Measurements from ENCODE around the gene SLC4A11.

The SLC4A11 gene

DNA sequence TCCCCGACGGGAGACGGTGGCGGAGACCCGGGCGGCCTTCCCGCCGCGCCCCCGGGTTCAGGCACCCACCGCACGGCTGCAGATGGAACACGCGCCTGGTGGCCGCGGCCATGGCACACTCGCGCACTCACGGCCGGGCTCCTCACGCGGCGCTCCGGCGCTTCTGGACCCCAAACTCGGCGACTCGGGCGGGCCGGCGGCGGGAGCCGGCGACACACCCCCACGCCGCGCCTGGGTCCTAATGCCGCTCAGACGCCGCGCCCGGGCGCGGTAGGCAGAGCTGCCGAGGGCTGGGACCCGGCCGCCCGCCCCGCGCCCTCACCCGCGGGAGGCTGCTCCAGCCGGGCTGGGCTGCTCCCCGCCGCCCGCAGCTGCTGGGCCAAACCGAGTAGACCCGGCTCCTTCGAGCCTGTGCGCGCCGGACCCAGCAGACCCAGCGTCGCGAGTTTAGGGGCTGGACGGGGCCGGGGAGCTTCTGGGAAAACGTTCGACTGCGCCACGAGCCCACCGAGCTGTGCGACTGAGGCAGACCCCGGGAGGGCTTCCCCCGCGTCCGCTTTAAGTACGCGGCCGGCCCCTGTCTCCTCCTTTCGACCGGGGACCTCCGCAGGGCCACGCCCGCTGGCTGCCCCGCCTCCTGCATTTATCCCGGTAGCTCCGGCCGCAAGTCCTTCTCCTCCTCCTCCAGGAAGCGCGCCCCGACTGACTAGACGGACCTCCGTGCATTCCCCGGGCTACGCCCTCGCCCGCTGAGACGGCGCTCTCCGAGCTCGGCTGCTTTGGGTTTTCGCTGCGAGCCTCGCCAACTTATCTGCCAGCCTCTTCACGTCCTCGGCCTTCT lies at the start of gene SLC4A11:
TSS of gene SLC4A11 (minus strand) at position 165 of the 841 bp plus-strand sequence. CDS start at position 112, 53 bp downstream.
- peak within 1 kb of the TSS; percentile 57 for H3K4me3 ChIP-seq (ENCODE audit: low read depth, low read length)
- DNase-seq (ENCODE audit: low read depth): no peak
- TF ChIP-seq, protein P1, sequence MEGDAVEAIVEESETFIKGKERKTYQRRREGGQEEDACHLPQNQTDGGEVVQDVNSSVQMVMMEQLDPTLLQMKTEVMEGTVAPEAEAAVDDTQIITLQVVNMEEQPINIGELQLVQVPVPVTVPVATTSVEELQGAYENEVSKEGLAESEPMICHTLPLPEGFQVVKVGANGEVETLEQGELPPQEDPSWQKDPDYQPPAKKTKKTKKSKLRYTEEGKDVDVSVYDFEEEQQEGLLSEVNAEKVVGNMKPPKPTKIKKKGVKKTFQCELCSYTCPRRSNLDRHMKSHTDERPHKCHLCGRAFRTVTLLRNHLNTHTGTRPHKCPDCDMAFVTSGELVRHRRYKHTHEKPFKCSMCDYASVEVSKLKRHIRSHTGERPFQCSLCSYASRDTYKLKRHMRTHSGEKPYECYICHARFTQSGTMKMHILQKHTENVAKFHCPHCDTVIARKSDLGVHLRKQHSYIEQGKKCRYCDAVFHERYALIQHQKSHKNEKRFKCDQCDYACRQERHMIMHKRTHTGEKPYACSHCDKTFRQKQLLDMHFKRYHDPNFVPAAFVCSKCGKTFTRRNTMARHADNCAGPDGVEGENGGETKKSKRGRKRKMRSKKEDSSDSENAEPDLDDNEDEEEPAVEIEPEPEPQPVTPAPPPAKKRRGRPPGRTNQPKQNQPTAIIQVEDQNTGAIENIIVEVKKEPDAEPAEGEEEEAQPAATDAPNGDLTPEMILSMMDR (IDR thresholded peaks at IDR 0.05; ENCODE audit: low read depth, low read length, missing control alignments): no peak

DNA sequence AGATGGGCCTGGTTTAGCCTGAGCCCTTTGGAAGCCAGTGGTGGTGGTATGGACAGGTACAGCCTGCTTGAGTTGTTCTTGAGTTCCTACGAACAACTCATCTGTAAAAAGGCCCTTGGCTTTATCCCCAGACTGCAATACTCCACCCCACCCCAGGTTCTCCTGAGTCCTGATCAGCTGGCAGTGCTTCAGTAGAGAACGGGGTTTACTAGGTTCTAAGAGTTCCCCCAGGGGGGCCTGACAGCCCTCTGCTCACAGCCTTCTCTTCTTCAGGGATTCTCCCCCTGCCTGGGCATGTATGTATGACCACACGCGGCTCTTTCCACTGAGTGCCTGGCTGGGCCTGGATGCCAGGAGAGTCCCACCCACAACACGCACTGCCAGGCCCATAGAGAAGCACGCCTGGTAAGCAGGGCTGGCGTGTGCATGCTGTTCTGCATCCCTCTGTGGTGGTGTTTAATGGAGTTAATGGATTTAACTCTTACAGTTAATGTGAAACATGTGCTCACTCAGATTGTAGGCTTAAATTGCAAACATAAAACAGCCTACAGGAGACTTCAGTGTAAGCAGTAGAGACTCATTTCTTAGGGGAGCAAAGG lies 44.3 kb upstream of the SLC4A11 start:
- TF ChIP-seq, protein P1 (IDR thresholded peaks at IDR 0.05; ENCODE audit: low read depth, low read length, missing control alignments): no peak
- no peak for DNase-seq (ENCODE audit: low read depth)
- H3K4me3 ChIP-seq (ENCODE audit: low read depth, low read length): no peak overlapping the region

- no peak overlapping the region for H3K4me3 ChIP-seq (ENCODE audit: low read depth, low read length)
- no peak for DNase-seq (ENCODE audit: low read depth)
- TF ChIP-seq, protein P1 (IDR thresholded peaks at IDR 0.05; ENCODE audit: low read depth, low read length, missing control alignments): no peak
Observed at GRCh38 chr20:3282271-3283221, 43.6 kb upstream of the SLC4A11 start.

GRCh38 chr20:3281437-3281836 lies 42.4 kb upstream of the SLC4A11 start:
- TF ChIP-seq, protein P1 (IDR thresholded peaks at IDR 0.05; ENCODE audit: low read depth, low read length, missing control alignments): no peak
- no peak for DNase-seq (ENCODE audit: low read depth)
- no peak overlapping the region for H3K4me3 ChIP-seq (ENCODE audit: low read depth, low read length)

DNA sequence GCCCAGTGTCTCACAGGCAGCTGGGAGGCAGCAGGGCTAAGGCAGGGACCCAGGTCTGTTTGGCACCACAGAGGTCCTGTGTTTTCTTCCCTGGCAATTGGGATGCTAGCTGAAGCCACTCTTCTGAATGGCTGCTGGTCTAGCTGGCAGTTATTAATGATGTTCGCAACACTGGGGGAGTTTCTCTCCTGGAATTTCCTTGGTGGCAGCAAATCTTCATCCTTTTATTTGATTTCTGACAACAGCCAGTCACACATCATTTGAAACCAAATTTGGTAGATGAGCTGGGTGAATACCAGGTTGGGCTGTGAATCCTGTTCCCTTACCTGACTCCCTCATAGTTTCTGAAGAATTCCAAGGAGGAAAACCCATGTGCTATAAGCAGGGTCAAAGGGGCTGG lies 40.8 kb upstream of the SLC4A11 start:
- DNase-seq (ENCODE audit: low read depth): no peak
- H3K4me3 ChIP-seq (ENCODE audit: low read depth, low read length): no peak overlapping the region
- TF ChIP-seq, protein P1 (IDR thresholded peaks at IDR 0.05; ENCODE audit: low read depth, low read length, missing control alignments): no peak

- H3K4me3 ChIP-seq (ENCODE audit: low read depth, low read length): no peak overlapping the region
- DNase-seq (ENCODE audit: low read depth): no peak
- TF ChIP-seq, protein P1 (IDR thresholded peaks at IDR 0.05; ENCODE audit: low read depth, low read length, missing control alignments): no peak
Observed at GRCh38 chr20:3277686-3278465, 38.9 kb upstream of the SLC4A11 start.

Measured in GM12864 (cell line).